Glutamatergic neuron (in vitro differentiated cells): ENCODE data around the gene ACTL6B. TPM values are rescaled to one million over a fixed set of nuclear protein-coding genes. Genes with fewer than 3 reads are reported as not detected.

ENCODE experiments used
- DNase-seq: peaks from one replicate; pipeline ENCODE4 v3.0.0; 2022
- H3K27ac Mint-ChIP-seq: one replicate; pipeline ENCODE4 v1.8.0; 2020; ENCODE audit warnings: mild to moderate bottlenecking, mixed read lengths, inconsistent platforms; ENCODE audit not compliant: unreplicated experiment
- H3K27me3 Mint-ChIP-seq: one replicate; pipeline ENCODE4 v1.8.0; 2020; ENCODE audit warnings: mild to moderate bottlenecking, moderate library complexity, mixed read lengths, inconsistent platforms; ENCODE audit not compliant: unreplicated experiment
- H3K36me3 Mint-ChIP-seq: one replicate; pipeline ENCODE4 v1.8.0; 2020; ENCODE audit warnings: mild to moderate bottlenecking, mixed read lengths, inconsistent platforms; ENCODE audit not compliant: unreplicated experiment
- H3K4me1 Mint-ChIP-seq: one replicate; pipeline ENCODE4 v1.8.0; 2020; ENCODE audit warnings: mild to moderate bottlenecking, low read depth, mixed read lengths, inconsistent platforms; ENCODE audit not compliant: unreplicated experiment
- H3K4me3 Mint-ChIP-seq: one replicate; pipeline ENCODE4 v1.8.0; 2020; ENCODE audit warnings: mild to moderate bottlenecking, mixed read lengths, inconsistent platforms; ENCODE audit not compliant: unreplicated experiment
- H3K9me3 Mint-ChIP-seq: one replicate; pipeline ENCODE4 v1.8.0; 2020; ENCODE audit warnings: mild to moderate bottlenecking, moderate library complexity, mixed read lengths, inconsistent platforms; ENCODE audit not compliant: unreplicated experiment
- CTCF ChIP-seq: fragments of 200-600 bp; sonication (generic); IDR thresholded peaks from one replicate; pipeline ENCODE4 v1.5.0; 2021; ENCODE audit not compliant: partially characterized antibody, unreplicated experiment
- total RNA-seq: library from RNA; stranded (reverse); fragmentation: NEBNext Ultra II Directional; extraction: Animal tissue kit (Norgen Biotek cat#: 25700); gene quantifications from one replicate; pipeline ENCODE4 v1.2.1, GENCODE V29; 2021; ENCODE audit not compliant: unreplicated experiment

ACTL6B gene
- total RNA-seq, 1 donor from 2014 or later = 95.2 TPM

GRCh38 chr7:100689230-100690135 lies 33.2 kb upstream of the ACTL6B start:
- H3K36me3 Mint-ChIP-seq = no peaks in the 10 kb centered on the region
- DNase-seq = no peak

GRCh38 chr7:100688326-100688860 lies 32.1 kb upstream of the ACTL6B start:
- Mint-ChIP-seq H3K27ac (peak overlapping the region; percentile 64), H3K9me3 (peaks cover 13% of the 10 kb centered on the region), H3K4me3 (peak overlapping the region; percentile 63), H3K4me1 (peaks cover 25% of the 10 kb centered on the region), H3K27me3 (peaks cover 17% of the 10 kb centered on the region), H3K36me3 (no peaks in the 10 kb centered on the region)
- DNase-seq = no peak
- no peak for TF ChIP-seq CTCF

More at GRCh38 chr7:100689230-100690135, 33.2 kb upstream of the ACTL6B start:
- peak overlapping the region; percentile 64 for H3K27ac Mint-ChIP-seq
- no peak for TF ChIP-seq CTCF
- peaks cover 25% of the 10 kb centered on the region for H3K4me1 Mint-ChIP-seq
- H3K4me3 Mint-ChIP-seq = peak overlapping the region; percentile 50
- H3K27me3 Mint-ChIP-seq = peaks cover 17% of the 10 kb centered on the region
- H3K9me3 Mint-ChIP-seq = peaks cover 12% of the 10 kb centered on the region

- Mint-ChIP-seq H3K4me1 (peaks cover 21% of the 10 kb centered on the region), H3K4me3 (no peak overlapping the region), H3K36me3 (no peaks in the 10 kb centered on the region), H3K27ac (no peak overlapping the region), H3K9me3 (peaks cover 10% of the 10 kb centered on the region), H3K27me3 (peaks cover 12% of the 10 kb centered on the region)
- TF ChIP-seq CTCF = no peak
- DNase-seq = no peak
Observed at GRCh38 chr7:100687751-100688300, 31.6 kb upstream of the ACTL6B start.

GRCh38 chr7:100687261-100687660 lies 31.0 kb upstream of the ACTL6B start:
- H3K9me3 Mint-ChIP-seq = peaks cover 9% of the 10 kb centered on the region
- no peak overlapping the region for H3K27ac Mint-ChIP-seq
- H3K4me1 Mint-ChIP-seq = peaks cover 15% of the 10 kb centered on the region
- H3K4me3 Mint-ChIP-seq = no peak overlapping the region
- peaks cover 12% of the 10 kb centered on the region for H3K27me3 Mint-ChIP-seq
- no peak for DNase-seq
- no peaks in the 10 kb centered on the region for H3K36me3 Mint-ChIP-seq
- no peak for TF ChIP-seq CTCF

GRCh38 chr7:100686822-100687211 lies 30.6 kb upstream of the ACTL6B start:
- no peak for TF ChIP-seq CTCF
- H3K9me3 Mint-ChIP-seq = peaks cover 7% of the 10 kb centered on the region
- no peak for DNase-seq
- peaks cover 11% of the 10 kb centered on the region for H3K27me3 Mint-ChIP-seq
- H3K4me3 Mint-ChIP-seq = no peak overlapping the region
- no peaks in the 10 kb centered on the region for H3K36me3 Mint-ChIP-seq
- H3K4me1 Mint-ChIP-seq = peaks cover 12% of the 10 kb centered on the region
- H3K27ac Mint-ChIP-seq = no peak overlapping the region
